ENCODE results near the gene LGALS3BP. TPM values are rescaled to one million over a fixed set of nuclear protein-coding genes. Genes with fewer than 3 reads are reported as not detected.

The LGALS3BP gene
- total and polyA plus RNA-seq, 2 experiments from 2014 or later, result 15.1 to 36.5 TPM

DNA sequence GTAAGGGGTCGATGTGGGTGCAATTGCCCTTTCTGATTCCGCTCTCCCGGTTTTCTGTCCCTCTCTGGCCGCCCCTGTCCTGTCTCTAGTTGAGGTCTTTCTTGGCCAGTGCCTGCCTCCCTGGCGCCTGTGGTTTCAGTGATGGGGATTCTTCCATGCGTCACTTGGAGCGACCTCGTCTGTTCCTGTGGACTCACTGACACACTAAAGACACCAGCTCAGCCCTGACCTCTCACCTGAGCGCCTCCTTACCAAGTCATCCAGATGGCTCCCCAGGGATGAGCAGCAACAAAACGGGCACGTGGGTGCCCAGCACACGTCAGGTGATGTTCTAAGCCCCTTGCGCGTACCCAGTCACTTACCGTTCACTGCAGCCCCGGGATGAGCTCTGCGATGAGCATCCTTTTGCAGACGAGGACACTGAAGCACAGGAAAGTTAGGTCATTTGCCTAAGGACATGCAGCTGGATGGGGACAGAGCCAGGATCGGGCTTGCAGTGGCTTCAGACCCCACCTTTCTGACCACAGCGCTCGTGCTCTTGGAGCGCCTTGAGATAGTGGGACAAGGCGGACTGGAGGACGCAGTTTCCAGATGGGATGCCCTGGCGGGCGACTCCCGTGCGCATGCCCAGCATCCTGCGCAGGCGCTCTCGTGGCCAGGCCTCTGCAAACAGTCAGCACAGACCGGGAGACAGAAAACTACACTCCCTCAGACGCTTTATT lies 11.5 kb upstream of the LGALS3BP start (continued):
- TF ChIP-seq, protein P1, sequence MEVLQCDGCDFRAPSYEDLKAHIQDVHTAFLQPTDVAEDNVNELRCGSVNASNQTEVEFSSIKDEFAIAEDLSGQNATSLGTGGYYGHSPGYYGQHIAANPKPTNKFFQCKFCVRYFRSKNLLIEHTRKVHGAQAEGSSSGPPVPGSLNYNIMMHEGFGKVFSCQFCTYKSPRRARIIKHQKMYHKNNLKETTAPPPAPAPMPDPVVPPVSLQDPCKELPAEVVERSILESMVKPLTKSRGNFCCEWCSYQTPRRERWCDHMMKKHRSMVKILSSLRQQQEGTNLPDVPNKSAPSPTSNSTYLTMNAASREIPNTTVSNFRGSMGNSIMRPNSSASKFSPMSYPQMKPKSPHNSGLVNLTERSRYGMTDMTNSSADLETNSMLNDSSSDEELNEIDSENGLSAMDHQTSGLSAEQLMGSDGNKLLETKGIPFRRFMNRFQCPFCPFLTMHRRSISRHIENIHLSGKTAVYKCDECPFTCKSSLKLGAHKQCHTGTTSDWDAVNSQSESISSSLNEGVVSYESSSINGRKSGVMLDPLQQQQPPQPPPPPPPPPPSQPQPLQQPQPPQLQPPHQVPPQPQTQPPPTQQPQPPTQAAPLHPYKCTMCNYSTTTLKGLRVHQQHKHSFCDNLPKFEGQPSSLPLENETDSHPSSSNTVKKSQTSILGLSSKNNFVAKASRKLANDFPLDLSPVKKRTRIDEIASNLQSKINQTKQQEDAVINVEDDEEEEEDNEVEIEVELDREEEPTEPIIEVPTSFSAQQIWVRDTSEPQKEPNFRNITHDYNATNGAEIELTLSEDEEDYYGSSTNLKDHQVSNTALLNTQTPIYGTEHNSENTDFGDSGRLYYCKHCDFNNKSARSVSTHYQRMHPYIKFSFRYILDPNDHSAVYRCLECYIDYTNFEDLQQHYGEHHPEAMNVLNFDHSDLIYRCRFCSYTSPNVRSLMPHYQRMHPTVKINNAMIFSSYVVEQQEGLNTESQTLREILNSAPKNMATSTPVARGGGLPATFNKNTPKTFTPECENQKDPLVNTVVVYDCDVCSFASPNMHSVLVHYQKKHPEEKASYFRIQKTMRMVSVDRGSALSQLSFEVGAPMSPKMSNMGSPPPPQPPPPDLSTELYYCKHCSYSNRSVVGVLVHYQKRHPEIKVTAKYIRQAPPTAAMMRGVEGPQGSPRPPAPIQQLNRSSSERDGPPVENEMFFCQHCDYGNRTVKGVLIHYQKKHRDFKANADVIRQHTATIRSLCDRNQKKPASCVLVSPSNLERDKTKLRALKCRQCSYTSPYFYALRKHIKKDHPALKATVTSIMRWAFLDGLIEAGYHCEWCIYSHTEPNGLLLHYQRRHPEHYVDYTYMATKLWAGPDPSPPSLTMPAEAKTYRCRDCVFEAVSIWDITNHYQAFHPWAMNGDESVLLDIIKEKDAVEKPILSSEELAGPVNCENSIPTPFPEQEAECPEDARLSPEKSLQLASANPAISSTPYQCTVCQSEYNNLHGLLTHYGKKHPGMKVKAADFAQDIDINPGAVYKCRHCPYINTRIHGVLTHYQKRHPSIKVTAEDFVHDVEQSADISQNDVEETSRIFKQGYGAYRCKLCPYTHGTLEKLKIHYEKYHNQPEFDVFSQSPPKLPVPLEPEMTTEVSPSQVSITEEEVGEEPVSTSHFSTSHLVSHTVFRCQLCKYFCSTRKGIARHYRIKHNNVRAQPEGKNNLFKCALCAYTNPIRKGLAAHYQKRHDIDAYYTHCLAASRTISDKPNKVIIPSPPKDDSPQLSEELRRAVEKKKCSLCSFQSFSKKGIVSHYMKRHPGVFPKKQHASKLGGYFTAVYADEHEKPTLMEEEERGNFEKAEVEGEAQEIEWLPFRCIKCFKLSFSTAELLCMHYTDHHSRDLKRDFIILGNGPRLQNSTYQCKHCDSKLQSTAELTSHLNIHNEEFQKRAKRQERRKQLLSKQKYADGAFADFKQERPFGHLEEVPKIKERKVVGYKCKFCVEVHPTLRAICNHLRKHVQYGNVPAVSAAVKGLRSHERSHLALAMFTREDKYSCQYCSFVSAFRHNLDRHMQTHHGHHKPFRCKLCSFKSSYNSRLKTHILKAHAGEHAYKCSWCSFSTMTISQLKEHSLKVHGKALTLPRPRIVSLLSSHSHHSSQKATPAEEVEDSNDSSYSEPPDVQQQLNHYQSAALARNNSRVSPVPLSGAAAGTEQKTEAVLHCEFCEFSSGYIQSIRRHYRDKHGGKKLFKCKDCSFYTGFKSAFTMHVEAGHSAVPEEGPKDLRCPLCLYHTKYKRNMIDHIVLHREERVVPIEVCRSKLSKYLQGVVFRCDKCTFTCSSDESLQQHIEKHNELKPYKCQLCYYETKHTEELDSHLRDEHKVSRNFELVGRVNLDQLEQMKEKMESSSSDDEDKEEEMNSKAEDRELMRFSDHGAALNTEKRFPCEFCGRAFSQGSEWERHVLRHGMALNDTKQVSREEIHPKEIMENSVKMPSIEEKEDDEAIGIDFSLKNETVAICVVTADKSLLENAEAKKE (CRISPR knock-in tag; IDR thresholded peaks at IDR 0.05), result no peak
- TF ChIP-seq ZNF114 (CRISPR knock-in tag; IDR thresholded peaks at IDR 0.05) (no peak), ZNF331 (CRISPR knock-in tag; IDR thresholded peaks at IDR 0.05; ENCODE audit: low read depth) (no peak), EZH2phosphoT487 (IDR thresholded peaks at IDR 0.05; ENCODE audit: unreplicated experiment) (no peak), EZH2 (IDR thresholded peaks at IDR 0.05; ENCODE audit: low read depth, unreplicated experiment) (no peak), POLR2AphosphoS5 (IDR thresholded peaks at IDR 0.05; ENCODE audit: low read depth) (no peak), JUNB (IDR thresholded peaks at IDR 0.05; ENCODE audit: unreplicated experiment) (no peak)
- TF ChIP-seq, protein P2, sequence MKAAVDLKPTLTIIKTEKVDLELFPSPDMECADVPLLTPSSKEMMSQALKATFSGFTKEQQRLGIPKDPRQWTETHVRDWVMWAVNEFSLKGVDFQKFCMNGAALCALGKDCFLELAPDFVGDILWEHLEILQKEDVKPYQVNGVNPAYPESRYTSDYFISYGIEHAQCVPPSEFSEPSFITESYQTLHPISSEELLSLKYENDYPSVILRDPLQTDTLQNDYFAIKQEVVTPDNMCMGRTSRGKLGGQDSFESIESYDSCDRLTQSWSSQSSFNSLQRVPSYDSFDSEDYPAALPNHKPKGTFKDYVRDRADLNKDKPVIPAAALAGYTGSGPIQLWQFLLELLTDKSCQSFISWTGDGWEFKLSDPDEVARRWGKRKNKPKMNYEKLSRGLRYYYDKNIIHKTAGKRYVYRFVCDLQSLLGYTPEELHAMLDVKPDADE (IDR thresholded peaks at IDR 0.05), result no peak

All from GM23338 (cell line).